SK-N-MC (cell line): ENCODE measurements around the gene ZBTB38.

Experiments
- EZH2 ChIP-seq: fragments of 200-600 bp; sonication (generic); IDR thresholded peaks from one replicate; pipeline ENCODE4 v1.6.1; 2017; ENCODE audit warnings: antibody characterized with exemption
- FOXP2 ChIP-seq: optimal IDR thresholded peaks from 2 replicates; pipeline ENCODE3; 2011; ENCODE audit warnings: mild to moderate bottlenecking, moderate library complexity; ENCODE audit not compliant: insufficient read depth; ENCODE audit errors: extremely low read length, control extremely low read depth
- POLR2AphosphoS5 ChIP-seq: IDR thresholded peaks from 2 replicates; pipeline ENCODE4 v1.6.1; 2012; ENCODE audit warnings: mild to moderate bottlenecking, low read depth, low read length, borderline replicate concordance

DNA sequence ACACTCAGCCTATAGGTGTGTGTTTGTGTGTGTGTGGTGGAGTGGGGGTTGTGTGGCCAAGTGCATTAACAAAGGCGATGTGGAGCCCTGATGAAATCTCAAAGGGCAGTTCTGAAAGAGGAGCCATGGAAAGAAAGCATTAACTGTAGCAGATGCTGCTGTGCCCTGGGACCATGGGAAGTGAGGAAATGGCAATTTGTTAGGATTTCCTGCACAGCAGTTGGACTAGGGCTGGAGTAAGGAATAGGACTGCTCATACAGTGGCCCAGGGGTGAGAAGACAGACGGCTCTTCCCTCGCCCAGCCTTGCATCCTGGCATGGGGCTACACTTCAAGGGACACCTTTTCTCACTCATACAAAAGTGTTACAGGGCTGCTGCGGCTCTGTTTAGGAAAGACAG, 12.3 kb upstream of the ZBTB38 start:
- TF ChIP-seq POLR2AphosphoS5 (no peak), EZH2 (no peak), FOXP2 (no peak)
